ENCODE data around the gene FIP1L1. TPM values are rescaled to one million over a fixed set of nuclear protein-coding genes. Genes with fewer than 3 reads are reported as not detected.

The FIP1L1 gene
- total RNA-seq, 1 experiment from 2014 or later = 39.7 TPM

GRCh38 chr4:53501561-53501960, 124.1 kb downstream of the FIP1L1 start:
- no peak for DNase-seq (ENCODE audit: low read depth)

- no peak for DNase-seq (ENCODE audit: low read depth)
Measured at GRCh38 chr4:53502094-53502493, 124.7 kb downstream of the FIP1L1 start.

- DNase-seq (ENCODE audit: low read depth) = no peak
Measured at GRCh38 chr4:53505947-53506346, 128.5 kb downstream of the FIP1L1 start.

- no peak for DNase-seq (ENCODE audit: low read depth)
Measured at GRCh38 chr4:53507058-53507457, 129.6 kb downstream of the FIP1L1 start.

GRCh38 chr4:53507671-53508286, 130.3 kb downstream of the FIP1L1 start:
- DNase-seq (ENCODE audit: low read depth) = peak; percentile 73

- peak; percentile 58 for DNase-seq (ENCODE audit: low read depth)
Measured at GRCh38 chr4:53508446-53508845, 131.0 kb downstream of the FIP1L1 start.

- no peak for DNase-seq (ENCODE audit: low read depth)
Measured at GRCh38 chr4:53510321-53510720, 132.9 kb downstream of the FIP1L1 start.

Other genes with a start within 250 kb of the FIP1L1 start
- 20.6 and 20.8 TPM in 2 replicates for gene SCFD2, start 11.6 kb upstream of the FIP1L1 start, total RNA-seq (2014; rRNA removed; shearing (Covaris generic))
- gene LNX1, start 213.8 kb downstream of the FIP1L1 start, total RNA-seq (2014; rRNA removed; shearing (Covaris generic)) = 2.5 and 10.2 TPM in 2 replicates

Measured in Daoy (cell line).